Epithelial cell of prostate (primary cell): Measurements from ENCODE around the gene TMPRSS13.
"Not testable (repeated sequence)": the region's sequence is repeated elsewhere in the genome, so short reads cannot be mapped to it uniquely, and the experiment has no call there.

Source experiments
- DNase-seq: peaks from one replicate; pipeline ENCODE4 v3.0.0-alpha.2; 2011; ENCODE audit warnings: low read depth, low spot score
- H3K27ac ChIP-seq: fragments of 450-650 bp; 2 replicates; pipeline ENCODE4 v1.5.1; 2017; ENCODE audit warnings: mild to moderate bottlenecking

Gene TMPRSS13

DNA sequence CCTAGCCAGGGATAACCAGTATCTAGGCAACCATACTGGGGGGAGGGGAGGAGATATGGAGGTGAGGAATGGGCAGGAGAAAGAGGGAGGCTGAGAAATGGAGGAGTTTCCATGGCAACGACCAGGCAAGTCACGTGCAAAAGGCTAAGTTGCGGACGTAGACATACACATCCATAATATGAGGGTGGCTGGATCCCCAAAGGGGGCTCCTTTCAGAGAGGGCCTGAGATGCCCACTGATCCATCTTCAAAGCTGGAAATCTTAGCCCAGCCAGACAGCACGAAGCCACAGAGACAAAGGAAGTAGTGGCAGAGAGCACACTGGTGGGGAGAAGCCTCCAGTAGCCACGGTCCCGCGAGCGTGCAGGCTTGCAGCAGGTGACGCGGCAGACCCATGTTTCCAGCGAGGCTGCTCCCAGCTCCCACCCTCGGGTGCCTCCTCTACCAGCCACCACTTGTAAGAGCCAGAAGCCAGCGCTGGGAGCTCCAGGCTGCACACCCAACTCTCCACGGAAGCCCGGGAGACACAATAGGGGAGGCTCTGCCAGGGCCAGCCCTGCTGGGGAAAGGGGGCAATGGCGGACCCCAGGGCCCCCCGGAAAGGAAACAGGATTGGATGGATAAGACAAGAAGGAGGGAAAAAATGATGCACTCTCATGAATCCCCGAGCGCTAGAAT, 53.7 kb downstream of the TMPRSS13 start:
- no peak overlapping the region for H3K27ac ChIP-seq
- no peak for DNase-seq

DNA sequence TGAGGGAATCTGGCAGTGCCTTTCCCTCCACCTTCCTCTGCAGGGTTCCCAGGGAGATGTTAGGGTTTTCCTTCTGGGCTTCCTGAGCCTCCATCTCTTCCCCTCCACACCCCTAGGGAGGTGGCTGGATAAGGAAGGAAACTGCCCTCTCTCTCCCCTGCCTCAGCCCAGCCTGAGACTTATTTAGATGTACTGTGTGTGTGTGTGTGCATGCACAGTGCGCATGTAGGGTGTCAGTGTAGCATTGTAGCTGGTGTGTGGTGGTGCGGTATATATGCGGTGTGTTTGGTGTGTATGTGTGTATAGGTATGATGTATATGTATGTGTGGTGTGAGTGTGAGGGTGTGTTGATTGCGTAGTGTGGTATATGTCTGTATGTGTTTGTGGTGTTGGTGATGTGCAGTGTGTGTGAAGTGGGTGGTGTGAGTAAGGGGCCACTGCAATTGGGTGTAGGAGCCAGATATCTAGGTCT, 54.3 kb downstream of the TMPRSS13 start:
- no peak for DNase-seq
- H3K27ac ChIP-seq = no peak overlapping the region

DNA sequence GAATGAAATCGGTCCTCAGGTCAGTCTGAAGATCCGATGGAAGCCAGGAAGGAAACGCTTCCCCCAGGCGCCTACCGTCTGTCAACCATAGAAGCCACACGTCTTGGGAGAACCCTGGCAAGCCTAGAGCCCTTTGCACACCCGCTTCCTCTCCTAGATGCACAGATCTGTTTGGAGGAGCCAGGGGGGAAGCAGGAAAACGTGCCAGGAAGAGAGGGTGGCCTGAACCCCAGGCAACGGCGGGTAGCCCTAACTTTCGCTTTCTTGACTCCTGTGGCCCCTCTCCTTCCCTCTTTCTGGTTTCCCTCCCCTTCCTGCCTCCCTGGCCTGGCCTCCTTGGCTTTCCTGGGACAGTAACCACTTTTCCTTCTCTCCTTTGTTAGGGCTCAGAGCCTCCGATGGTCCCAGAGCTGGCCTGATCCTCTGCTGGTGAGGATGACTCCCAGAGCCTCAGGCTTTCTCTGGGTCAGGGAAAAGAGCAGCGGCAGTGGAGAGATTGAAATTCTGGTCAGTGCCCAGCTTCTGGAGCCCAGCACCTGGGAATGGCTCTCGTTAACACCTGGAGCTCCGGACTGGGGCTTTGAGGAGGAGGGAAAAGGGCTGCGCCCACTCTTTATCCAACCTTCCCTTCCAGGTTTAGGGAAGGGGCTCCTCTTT, 54.8 kb downstream of the TMPRSS13 start:
- DNase-seq = no peak
- H3K27ac ChIP-seq = no peak overlapping the region

GRCh38 chr11:117873828-117874125, 55.4 kb downstream of the TMPRSS13 start:
- no peak overlapping the region for H3K27ac ChIP-seq
- DNase-seq = no peak

DNA sequence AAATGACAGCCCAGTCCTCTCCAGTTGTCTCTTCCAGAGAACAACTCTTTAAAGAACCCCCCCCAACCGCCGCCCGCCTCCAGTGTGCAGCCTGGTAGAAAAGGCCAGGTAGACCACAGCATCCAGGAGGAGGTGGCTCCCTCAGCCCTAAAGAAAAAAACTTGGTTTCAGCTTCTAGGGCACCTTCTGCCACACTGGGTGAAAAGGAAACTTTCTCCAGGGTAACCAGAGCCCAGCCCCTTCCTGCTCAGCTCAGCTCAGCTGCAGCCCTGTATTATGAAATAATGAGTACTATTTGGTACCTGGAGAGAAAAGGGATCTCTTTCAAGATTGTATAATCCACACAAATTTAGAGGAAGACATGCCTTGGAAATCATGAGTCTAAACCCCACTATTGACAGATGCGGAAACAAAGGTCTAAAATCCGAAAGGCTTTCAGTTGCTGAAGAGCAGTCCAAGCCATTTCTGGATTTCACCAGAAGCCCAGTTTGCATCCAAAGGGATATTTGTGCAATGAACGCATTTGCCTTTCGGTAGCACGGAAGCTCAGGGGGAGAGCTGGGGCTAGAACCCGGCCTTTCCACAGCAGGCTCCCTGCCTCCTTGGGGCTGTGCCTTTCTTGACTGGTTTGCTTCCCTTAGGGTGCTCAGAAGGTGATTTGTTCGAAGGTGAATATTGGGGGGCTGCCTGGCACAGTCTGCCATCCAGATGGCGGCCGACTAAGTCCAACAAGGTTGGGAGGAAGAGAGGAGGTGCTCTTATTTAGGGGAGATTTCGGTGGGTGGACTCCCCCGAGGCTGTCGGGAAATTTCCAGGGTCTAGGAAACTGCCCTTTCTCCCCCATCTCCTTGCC, 56.0 kb downstream of the TMPRSS13 start:
- DNase-seq = no peak
- H3K27ac ChIP-seq = no peak overlapping the region

GRCh38 chr11:117872420-117872961, 56.7 kb downstream of the TMPRSS13 start:
- H3K27ac ChIP-seq = no peak overlapping the region
- DNase-seq = no peak

DNA sequence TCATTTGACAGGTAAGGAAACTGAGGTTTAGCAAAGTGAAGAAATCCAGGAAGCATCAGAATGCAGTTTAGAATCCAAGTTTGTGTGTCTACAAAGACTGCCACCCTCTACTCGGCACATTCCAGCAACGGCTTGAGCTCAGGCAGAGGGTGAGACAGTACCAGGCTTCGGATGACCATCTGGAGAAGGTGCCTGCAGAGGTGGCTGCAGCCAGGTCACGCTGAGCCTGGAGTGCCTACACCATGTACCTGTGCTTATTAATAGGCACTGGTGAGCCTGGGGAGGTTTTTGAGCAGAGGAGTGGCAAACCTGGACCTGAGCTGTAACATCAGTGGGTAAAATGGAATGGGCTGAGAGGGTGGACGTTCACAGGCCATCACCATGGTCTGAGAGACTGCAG, 57.4 kb downstream of the TMPRSS13 start:
- no peak overlapping the region for H3K27ac ChIP-seq

DNA sequence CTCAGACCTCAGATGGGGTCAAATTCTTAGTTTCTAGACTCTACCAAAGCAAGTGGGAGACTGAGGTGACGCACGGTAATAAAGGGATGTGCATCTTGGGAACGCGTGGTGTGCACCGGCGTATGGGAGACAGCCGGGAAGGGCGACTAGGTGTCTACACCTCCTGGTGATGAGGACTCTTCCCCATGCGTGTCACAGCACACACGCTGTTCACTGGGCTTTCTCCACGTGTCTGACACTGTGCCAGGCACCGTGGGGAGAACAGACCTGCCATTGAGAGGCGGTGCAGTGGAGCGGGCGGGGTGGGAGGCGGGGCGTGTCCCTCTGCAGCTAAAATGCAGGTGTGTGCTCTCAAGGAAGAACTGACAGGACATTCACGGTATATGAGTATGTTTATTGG, 58.0 kb downstream of the TMPRSS13 start:
- no peak for DNase-seq
- no peak overlapping the region for H3K27ac ChIP-seq

More for the DNA sequence above, 57.4 kb downstream of the TMPRSS13 start:
- DNase-seq = no peak

- no peak for DNase-seq
- H3K27ac ChIP-seq = no peak overlapping the region
These were observed 58.9 kb downstream of the TMPRSS13 start for GRCh38 chr11:117870103-117870952.

DNA sequence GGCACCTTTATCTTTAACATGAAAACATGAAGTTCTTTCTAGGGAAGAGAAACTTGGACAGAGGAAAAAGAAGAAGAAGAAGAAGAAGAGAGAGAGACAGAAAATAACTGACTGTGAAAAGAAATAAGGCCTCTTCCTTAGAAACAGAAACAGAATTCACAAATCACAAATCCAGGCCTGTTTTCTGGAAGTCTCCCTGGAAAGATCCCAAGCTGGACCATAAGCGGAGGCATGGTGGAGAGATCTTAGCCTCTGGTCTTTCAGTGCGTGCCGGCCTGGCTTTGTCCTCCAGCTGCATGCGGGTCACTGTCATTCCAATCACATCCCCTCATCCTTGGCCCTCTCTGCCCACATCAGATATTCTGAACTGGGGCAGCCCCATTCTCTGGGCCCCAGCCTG, 59.6 kb downstream of the TMPRSS13 start:
- no peak overlapping the region for H3K27ac ChIP-seq
- DNase-seq = no peak

GRCh38 chr11:117868815-117869561, 60.2 kb downstream of the TMPRSS13 start:
- no peak for DNase-seq
- no peak overlapping the region for H3K27ac ChIP-seq

DNA sequence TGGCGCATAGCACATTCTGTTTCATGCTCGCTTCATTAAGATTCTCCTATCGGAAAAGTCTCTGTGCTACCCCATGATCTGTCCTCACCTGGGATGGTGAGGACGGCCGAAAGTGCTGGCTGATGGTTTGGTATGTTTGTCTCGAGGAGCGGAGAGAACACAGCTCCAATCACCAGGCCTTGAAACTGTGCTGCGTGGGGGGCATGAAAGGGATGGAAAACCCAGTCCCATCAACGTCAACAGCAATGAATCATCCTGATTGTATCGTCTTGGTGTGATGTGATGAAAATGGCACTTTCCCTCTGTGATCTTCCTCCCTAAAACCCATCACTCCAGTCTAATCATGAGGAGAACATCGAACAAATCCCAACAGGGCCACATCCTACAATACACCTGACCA, 61.1 kb downstream of the TMPRSS13 start:
- DNase-seq = no peak

GRCh38 chr11:117866526-117866925, 62.7 kb downstream of the TMPRSS13 start:
- no peak overlapping the region for H3K27ac ChIP-seq
- no peak for DNase-seq

More for the DNA sequence above, 61.1 kb downstream of the TMPRSS13 start:
- no peak overlapping the region for H3K27ac ChIP-seq

GRCh38 chr11:117865546-117865945, 63.7 kb downstream of the TMPRSS13 start:
- H3K27ac ChIP-seq, DNase-seq: not testable (repeated sequence)

- no peak overlapping the region for H3K27ac ChIP-seq
- DNase-seq = no peak
These were observed 65.8 kb downstream of the TMPRSS13 start for GRCh38 chr11:117863383-117863782.

DNA sequence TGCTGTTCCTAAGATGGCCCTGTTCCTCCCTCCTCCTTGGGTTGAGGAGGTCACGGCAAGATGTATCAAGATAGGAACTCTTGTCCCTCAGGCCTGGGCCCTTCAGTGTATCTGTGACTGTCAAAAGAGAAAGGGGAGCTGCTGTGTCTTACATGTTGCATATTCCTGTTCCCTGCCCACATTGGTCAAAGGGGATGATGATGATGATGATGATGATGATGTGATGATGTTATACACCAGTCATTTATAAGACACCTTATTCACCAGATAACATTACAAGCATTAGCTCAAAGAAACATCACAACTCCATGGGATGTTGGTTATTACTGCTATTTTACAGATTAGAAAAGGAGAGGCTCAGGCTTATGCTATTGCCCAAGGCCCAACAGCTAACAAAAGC, 66.4 kb downstream of the TMPRSS13 start:
- no peak overlapping the region for H3K27ac ChIP-seq
- DNase-seq = no peak

GRCh38 chr11:117862019-117862725, 67.0 kb downstream of the TMPRSS13 start:
- DNase-seq = no peak
- no peak overlapping the region for H3K27ac ChIP-seq

DNA sequence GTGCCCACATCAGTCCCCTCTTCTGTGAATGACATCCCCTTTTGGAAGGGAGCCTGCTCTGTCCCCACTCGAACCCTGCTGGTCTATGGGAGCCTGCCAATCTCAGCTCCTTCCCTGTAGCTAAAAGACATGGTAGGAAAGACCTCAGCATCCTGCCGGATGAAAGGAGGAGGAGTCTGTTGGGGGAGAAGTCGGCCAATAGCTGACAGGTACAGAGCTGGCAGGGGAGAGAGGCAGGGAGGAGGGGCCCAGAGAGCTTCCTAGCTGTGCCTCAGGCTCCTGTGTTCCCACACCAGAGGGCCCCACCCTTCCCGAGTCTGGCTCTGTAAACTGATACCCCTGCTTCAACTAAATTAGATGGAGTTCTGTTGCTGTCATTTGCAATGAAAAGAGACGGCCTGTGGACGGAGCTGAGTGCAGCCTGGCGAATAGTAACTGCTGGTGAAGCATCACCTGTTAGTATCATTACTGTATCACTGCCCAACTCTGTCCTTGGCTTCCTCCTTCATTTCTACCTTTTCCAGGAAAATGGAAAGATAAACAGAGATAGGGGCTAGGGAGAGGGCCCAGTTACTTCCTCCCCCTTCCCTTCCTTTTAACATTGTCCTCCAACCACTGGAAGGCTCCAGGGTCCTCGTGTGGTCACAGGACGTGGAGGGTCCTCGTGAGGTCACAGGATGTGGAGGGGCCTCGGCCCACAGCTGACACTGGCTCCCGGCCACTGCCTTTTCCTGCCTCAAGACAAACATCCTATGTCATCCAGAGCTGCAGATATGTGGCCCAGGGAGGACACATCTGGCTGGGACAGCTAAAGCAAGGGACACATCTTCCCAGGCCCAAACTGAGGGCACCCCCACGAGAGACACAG, 67.8 kb downstream of the TMPRSS13 start:
- H3K27ac ChIP-seq = no peak overlapping the region
- DNase-seq = no peak
